HepG2 (cell line): ENCODE measurements around the gene OR6S1. TPM values are rescaled to one million over a fixed set of nuclear protein-coding genes. Genes with fewer than 3 reads are reported as not detected.
A peak's percentile ranks its signal among the peaks of the same experiment; 100 is the strongest.

ENCODE experiments used
- AKAP8 ChIP-seq: sonication (generic); formaldehyde crosslinking; IDR thresholded peaks from 2 replicates; pipeline ENCODE4 v1.5.1; 2020; ENCODE audit warnings: mild to moderate bottlenecking, missing genetic modification reagents
- ATAD3A ChIP-seq: sonication (generic); formaldehyde crosslinking; IDR thresholded peaks from 2 replicates; pipeline ENCODE4 v1.4.0; 2020; ENCODE audit warnings: missing genetic modification reagents
- CEBPG ChIP-seq: IDR thresholded peaks from 2 replicates; pipeline ENCODE4 v1.6.1; 2016
- ELF4 ChIP-seq: sonication (generic); formaldehyde crosslinking; IDR thresholded peaks from 2 replicates; pipeline ENCODE4 v1.5.0; 2020; ENCODE audit warnings: missing genetic modification reagents, mild to moderate bottlenecking, moderate library complexity, borderline replicate concordance
- FOXP1 ChIP-seq, 2 experiments: fragments of 450-650 bp in 1 of 2; IDR thresholded peaks; 2 replicates each; pipeline ENCODE4 v1.6.1; 2017 to 2018; ENCODE audit warnings: antibody characterized with exemption in 1 of 2
- GFI1 ChIP-seq: sonication (generic); formaldehyde crosslinking; IDR thresholded peaks from 2 replicates; pipeline ENCODE4 v1.5.0; 2020; ENCODE audit warnings: missing genetic modification reagents, mild to moderate bottlenecking, borderline replicate concordance
- GPN1 ChIP-seq: sonication (generic); formaldehyde crosslinking; IDR thresholded peaks from 2 replicates; pipeline ENCODE4 v1.5.1; 2020; ENCODE audit warnings: missing genetic modification reagents, borderline replicate concordance
- KDM4B ChIP-seq: sonication (generic); formaldehyde crosslinking; IDR thresholded peaks from 2 replicates; pipeline ENCODE4 v1.4.0; 2020; ENCODE audit warnings: missing genetic modification reagents
- KDM5A ChIP-seq: fragments of 200-600 bp; sonication (generic); IDR thresholded peaks from 2 replicates; pipeline ENCODE4 v1.7.0; 2018; ENCODE audit warnings: antibody characterized with exemption, mild to moderate bottlenecking, low read length, borderline replicate concordance
- MED1 ChIP-seq: sonication (generic); formaldehyde crosslinking; IDR thresholded peaks from 2 replicates; pipeline ENCODE4 v1.4.0; 2020; ENCODE audit warnings: missing genetic modification reagents
- PHB2 ChIP-seq: fragments of 450-650 bp; IDR thresholded peaks from 2 replicates; pipeline ENCODE4 v1.6.1; 2018; ENCODE audit not compliant: partially characterized antibody
- POLR2AphosphoS5 ChIP-seq: IDR thresholded peaks from 2 replicates; pipeline ENCODE4 v1.6.1; 2012; ENCODE audit warnings: low read depth, low read length
- RAD51 ChIP-seq: fragments of 450-650 bp; IDR thresholded peaks from 2 replicates; pipeline ENCODE4 v1.6.1; 2016; ENCODE audit warnings: borderline replicate concordance
- RBFOX2 ChIP-seq: fragments of 200-400 bp; formaldehyde crosslinking; IDR thresholded peaks from 2 replicates; pipeline ENCODE4 v1.6.1; 2017; ENCODE audit warnings: low read depth, mild to moderate bottlenecking, low read length
- XRCC5 ChIP-seq: fragments of 200-400 bp; formaldehyde crosslinking; optimal IDR thresholded peaks from 2 replicates; pipeline ENCODE3; 2017; ENCODE audit warnings: mild to moderate bottlenecking, low read length
- YEATS2 ChIP-seq: sonication (generic); formaldehyde crosslinking; IDR thresholded peaks from 2 replicates; pipeline ENCODE4 v1.4.0; 2020; ENCODE audit warnings: missing genetic modification reagents, borderline replicate concordance
- ZNF207 ChIP-seq: fragments of 450-650 bp; IDR thresholded peaks from 2 replicates; pipeline ENCODE4 v1.6.1; 2016; ENCODE audit warnings: antibody characterized with exemption, borderline replicate concordance
- ZNF234 ChIP-seq: sonication (generic); formaldehyde crosslinking; conservative IDR thresholded peaks from 2 replicates; pipeline ENCODE4 v1.5.1; 2020; ENCODE audit warnings: mild to moderate bottlenecking, missing genetic modification reagents
- ZNF263 ChIP-seq: sonication (generic); formaldehyde crosslinking; IDR thresholded peaks from 2 replicates; pipeline ENCODE4 v1.4.0; 2020; ENCODE audit warnings: missing genetic modification reagents
- ZNF296 ChIP-seq: sonication (generic); formaldehyde crosslinking; conservative IDR thresholded peaks from 2 replicates; pipeline ENCODE4 v1.5.0; 2020; ENCODE audit warnings: mild to moderate bottlenecking, missing genetic modification reagents
- ZNF33A ChIP-seq: sonication (generic); formaldehyde crosslinking; IDR thresholded peaks from 2 replicates; pipeline ENCODE4 v1.5.1; 2020; ENCODE audit warnings: missing genetic modification reagents, mild to moderate bottlenecking, moderate library complexity, borderline replicate concordance
- ZNF414 ChIP-seq: sonication (generic); formaldehyde crosslinking; IDR thresholded peaks from 2 replicates; pipeline ENCODE4 v1.5.0; 2020; ENCODE audit warnings: missing genetic modification reagents
- ZNF546 ChIP-seq: sonication (generic); formaldehyde crosslinking; conservative IDR thresholded peaks from 2 replicates; pipeline ENCODE4 v1.8.1; 2023; ENCODE audit warnings: mild to moderate bottlenecking, missing genetic modification reagents
- ZNF558 ChIP-seq: sonication (generic); formaldehyde crosslinking; IDR thresholded peaks from 2 replicates; pipeline ENCODE4 v1.9.0; 2022; ENCODE audit warnings: mild to moderate bottlenecking, missing genetic modification reagents, borderline replicate concordance
- ZNF678 ChIP-seq: sonication (generic); formaldehyde crosslinking; IDR thresholded peaks from 2 replicates; pipeline ENCODE4 v1.4.0; 2020; ENCODE audit warnings: mild to moderate bottlenecking, missing genetic modification reagents
- ZNF782 ChIP-seq: sonication (generic); formaldehyde crosslinking; IDR thresholded peaks from 2 replicates; pipeline ENCODE4 v1.4.0; 2020; ENCODE audit warnings: missing genetic modification reagents, mild to moderate bottlenecking, borderline replicate concordance
- ZSCAN31 ChIP-seq: sonication (generic); formaldehyde crosslinking; IDR thresholded peaks from 2 replicates; pipeline ENCODE4 v1.5.0; 2020; ENCODE audit warnings: low read depth, mild to moderate bottlenecking, missing genetic modification reagents
- polyA plus RNA-seq, 8 experiments: library from polyadenylated mRNA; depleted of rRNA in 3 of 8; stranded (reverse) in 7 of 8; unstranded in 1 of 8; fragments of >200 nt; fragmentation: Illumina TruSeq in 4 of 8; extraction: Trizol in 4 of 8; gene quantifications; 2 replicates each; pipeline versions ENCODE4 v1.2.1 to v1.2.3, GENCODE V29; 2011 to 2016; ENCODE audit warnings: low read depth in 4 of 8, missing spikeins in 1 of 8, mixed read lengths in 1 of 8; ENCODE audit not compliant: insufficient read depth in 1 of 8
- total RNA-seq, 5 experiments: library from RNA; depleted of rRNA; stranded (reverse); fragments of >200 nt; fragmentation: Illumina TruSeq; extraction: Trizol; gene quantifications; 2 replicates each; pipeline ENCODE4 v1.2.3, GENCODE V29; 2016; ENCODE audit warnings: low read depth in 1 of 5
- TF ChIP-seq, protein P1 (sequence below): IDR thresholded peaks from 2 replicates; pipeline ENCODE4 v1.6.1; 2016; ENCODE audit warnings: low read depth, borderline replicate concordance
- TF ChIP-seq, protein P2 (sequence below): sonication (generic); formaldehyde crosslinking; IDR thresholded peaks from 2 replicates; pipeline ENCODE4 v1.5.0; 2020; ENCODE audit warnings: missing genetic modification reagents, mild to moderate bottlenecking, borderline replicate concordance
- TF ChIP-seq, protein P3 (sequence below): sonication (generic); formaldehyde crosslinking; IDR thresholded peaks from 2 replicates; pipeline ENCODE4 v1.5.1; 2020; ENCODE audit warnings: missing genetic modification reagents, mild to moderate bottlenecking, borderline replicate concordance
- TF ChIP-seq, protein P4 (sequence below): IDR thresholded peaks from 2 replicates; pipeline ENCODE4 v1.6.1; 2012; ENCODE audit warnings: inconsistent platforms

OR6S1 gene
- total and polyA plus RNA-seq, 2 of the 13 experiments (the other 11 are each of a cell fraction or from before 2014, with no cell fraction given): 0.09 TPM; not detected in 1

GRCh38 chr14:20688167-20688839 is 46.8 kb upstream of the OR6S1 start, which contains the start of gene ANG (continued):
- TF ChIP-seq, protein P1, sequence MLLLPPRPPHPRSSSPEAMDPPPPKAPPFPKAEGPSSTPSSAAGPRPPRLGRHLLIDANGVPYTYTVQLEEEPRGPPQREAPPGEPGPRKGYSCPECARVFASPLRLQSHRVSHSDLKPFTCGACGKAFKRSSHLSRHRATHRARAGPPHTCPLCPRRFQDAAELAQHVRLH: 0 out of 2 replicates have a peak, but pooled peaks have one; percentile 30
- TF ChIP-seq KDM5A: no peak
- TF ChIP-seq, protein P2, sequence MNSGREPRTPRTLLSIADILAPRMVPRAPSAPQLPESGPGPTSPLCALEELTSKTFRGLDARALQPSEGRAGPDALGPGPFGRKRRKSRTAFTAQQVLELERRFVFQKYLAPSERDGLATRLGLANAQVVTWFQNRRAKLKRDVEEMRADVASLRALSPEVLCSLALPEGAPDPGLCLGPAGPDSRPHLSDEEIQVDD (CRISPR knock-in tag): no peak
- TF ChIP-seq AKAP8 (CRISPR knock-in tag): no peak
- peak; percentile 50; the same call in 1 of the 2 replicates for TF ChIP-seq ZSCAN31 (CRISPR knock-in tag)
- TF ChIP-seq MED1 (CRISPR knock-in tag): peak; percentile 64; the same call in 1 of the 2 replicates
- TF ChIP-seq, protein P3, sequence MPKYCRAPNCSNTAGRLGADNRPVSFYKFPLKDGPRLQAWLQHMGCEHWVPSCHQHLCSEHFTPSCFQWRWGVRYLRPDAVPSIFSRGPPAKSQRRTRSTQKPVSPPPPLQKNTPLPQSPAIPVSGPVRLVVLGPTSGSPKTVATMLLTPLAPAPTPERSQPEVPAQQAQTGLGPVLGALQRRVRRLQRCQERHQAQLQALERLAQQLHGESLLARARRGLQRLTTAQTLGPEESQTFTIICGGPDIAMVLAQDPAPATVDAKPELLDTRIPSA (CRISPR knock-in tag): no peak
- peak; percentile 69 for TF ChIP-seq RBFOX2
- no peak for TF ChIP-seq ZNF558 (CRISPR knock-in tag)
- TF ChIP-seq PHB2: no peak
- TF ChIP-seq KDM4B (CRISPR knock-in tag): no peak
- TF ChIP-seq RAD51: no peak
- no peak for TF ChIP-seq ZNF678 (CRISPR knock-in tag)
- TF ChIP-seq XRCC5: no peak
- 0 out of 2 replicates have a peak, but pooled peaks have one; percentile 64 for TF ChIP-seq ELF4 (CRISPR knock-in tag)
- no peak for TF ChIP-seq GFI1 (CRISPR knock-in tag)
- no peak for TF ChIP-seq FOXP1 (IDR thresholded peaks at IDR 0.05)
- TF ChIP-seq FOXP1 (CRISPR knock-in tag; IDR thresholded peaks at IDR 0.05): 0 out of 2 replicates have a peak, but pooled peaks have one; percentile 5
- TF ChIP-seq ZNF414 (CRISPR knock-in tag): 0 out of 2 replicates have a peak, but pooled peaks have one; percentile 70
- TF ChIP-seq ZNF207: no peak
- TF ChIP-seq GPN1 (CRISPR knock-in tag): no peak
- no peak for TF ChIP-seq ZNF33A (CRISPR knock-in tag)
- TF ChIP-seq POLR2AphosphoS5: peak; percentile 45; the same call in 1 of the 2 replicates
- no peak for TF ChIP-seq ZNF263 (CRISPR knock-in tag)
- TF ChIP-seq, protein P4, sequence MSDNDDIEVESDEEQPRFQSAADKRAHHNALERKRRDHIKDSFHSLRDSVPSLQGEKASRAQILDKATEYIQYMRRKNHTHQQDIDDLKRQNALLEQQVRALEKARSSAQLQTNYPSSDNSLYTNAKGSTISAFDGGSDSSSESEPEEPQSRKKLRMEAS: no peak
- TF ChIP-seq YEATS2 (CRISPR knock-in tag): no peak
- TF ChIP-seq ZNF296 (CRISPR knock-in tag): no peak
- TF ChIP-seq ZNF234: no peak
- no peak for TF ChIP-seq ATAD3A (CRISPR knock-in tag)
- peak; percentile 20; the same call in 1 of the 2 replicates for TF ChIP-seq CEBPG
- no peak for TF ChIP-seq ZNF546 (CRISPR knock-in tag)
- no peak for TF ChIP-seq ZNF782
